Liver (tissue), 3 donors: ENCODE results near the gene FYCO1.

ENCODE experiments used
- EGR1 ChIP-seq, 2 donors: IDR thresholded peaks; 2 replicates each; pipeline ENCODE4 v1.6.1; 2016 to 2018; ENCODE audit warnings: antibody characterized with exemption in 2 of 2, low read depth in 2 of 2
- GABPA ChIP-seq, 2 donors: IDR thresholded peaks in 1 of 2; conservative IDR thresholded peaks in 1 of 2; 2 replicates each; pipeline ENCODE4 v1.6.1; 2016; ENCODE audit warnings: antibody characterized with exemption in 2 of 2, mild to moderate bottlenecking in 1 of 2, moderate library complexity in 1 of 2
- HNF4A ChIP-seq, 2 donors: conservative IDR thresholded peaks; 2 replicates each; pipeline ENCODE4 v1.6.1; 2016; ENCODE audit warnings: antibody characterized with exemption in 2 of 2, mild to moderate bottlenecking in 2 of 2
- JUND ChIP-seq, 2 donors: IDR thresholded peaks; 2 replicates each; pipeline ENCODE4 v1.6.1; 2016; ENCODE audit warnings: antibody characterized with exemption in 2 of 2
- RAD21 ChIP-seq, 2 donors: IDR thresholded peaks; 2 replicates each; pipeline ENCODE4 v1.6.1; 2016; ENCODE audit warnings: antibody characterized with exemption in 2 of 2, mild to moderate bottlenecking in 2 of 2
- RXRA ChIP-seq, 2 donors: IDR thresholded peaks; 2 replicates each; pipeline ENCODE4 v1.6.1; 2017 to 2018; ENCODE audit warnings: antibody characterized with exemption in 2 of 2, mild to moderate bottlenecking in 1 of 2
- SP1 ChIP-seq: IDR thresholded peaks from 2 replicates; pipeline ENCODE4 v1.6.1; 2018; ENCODE audit warnings: antibody characterized with exemption, mild to moderate bottlenecking
- TAF1 ChIP-seq: conservative IDR thresholded peaks from 2 replicates; pipeline ENCODE4 v1.6.1; 2016; ENCODE audit warnings: antibody characterized with exemption, mild to moderate bottlenecking
- YY1 ChIP-seq: IDR thresholded peaks from 2 replicates; pipeline ENCODE4 v1.6.1; 2016; ENCODE audit warnings: antibody characterized with exemption, mild to moderate bottlenecking
- TF ChIP-seq, protein P1 (sequence below): fragments of 150-350 bp; IDR thresholded peaks from 2 replicates; pipeline ENCODE4 v1.5.1; 2017; ENCODE audit warnings: improper control_type of control experiment, low read depth, low read length; ENCODE audit not compliant: missing input control
- TF ChIP-seq, protein P2 (sequence below): IDR thresholded peaks from 2 replicates; pipeline ENCODE4 v1.6.1; 2016; ENCODE audit warnings: antibody characterized with exemption
- donor health status: healthy.
- donor health status: healthy.

DNA sequence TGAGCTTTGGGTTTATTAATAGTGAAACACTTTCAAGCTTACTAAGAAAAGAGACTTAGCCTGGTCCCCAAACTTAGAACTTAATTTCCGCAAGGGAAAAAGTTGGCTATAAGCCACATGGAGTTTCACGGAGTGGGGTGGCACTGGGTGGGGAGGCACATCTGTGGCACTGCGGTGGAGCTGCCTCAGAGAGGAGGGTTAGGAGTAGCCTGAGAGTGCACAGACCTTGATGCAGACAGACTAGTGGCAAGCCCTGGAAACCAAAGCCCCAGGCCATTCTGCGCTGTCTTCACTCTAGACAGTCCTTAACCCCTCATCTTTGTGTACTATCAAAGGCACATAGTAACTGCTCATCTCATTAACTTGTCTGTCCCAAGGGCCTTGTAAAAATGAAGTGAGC lies 30.4 kb downstream of the FYCO1 start:
- TF ChIP-seq, protein P1, sequence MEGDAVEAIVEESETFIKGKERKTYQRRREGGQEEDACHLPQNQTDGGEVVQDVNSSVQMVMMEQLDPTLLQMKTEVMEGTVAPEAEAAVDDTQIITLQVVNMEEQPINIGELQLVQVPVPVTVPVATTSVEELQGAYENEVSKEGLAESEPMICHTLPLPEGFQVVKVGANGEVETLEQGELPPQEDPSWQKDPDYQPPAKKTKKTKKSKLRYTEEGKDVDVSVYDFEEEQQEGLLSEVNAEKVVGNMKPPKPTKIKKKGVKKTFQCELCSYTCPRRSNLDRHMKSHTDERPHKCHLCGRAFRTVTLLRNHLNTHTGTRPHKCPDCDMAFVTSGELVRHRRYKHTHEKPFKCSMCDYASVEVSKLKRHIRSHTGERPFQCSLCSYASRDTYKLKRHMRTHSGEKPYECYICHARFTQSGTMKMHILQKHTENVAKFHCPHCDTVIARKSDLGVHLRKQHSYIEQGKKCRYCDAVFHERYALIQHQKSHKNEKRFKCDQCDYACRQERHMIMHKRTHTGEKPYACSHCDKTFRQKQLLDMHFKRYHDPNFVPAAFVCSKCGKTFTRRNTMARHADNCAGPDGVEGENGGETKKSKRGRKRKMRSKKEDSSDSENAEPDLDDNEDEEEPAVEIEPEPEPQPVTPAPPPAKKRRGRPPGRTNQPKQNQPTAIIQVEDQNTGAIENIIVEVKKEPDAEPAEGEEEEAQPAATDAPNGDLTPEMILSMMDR, result no peak
- TF ChIP-seq GABPA (IDR thresholded peaks at IDR 0.05 in 1 of 2, conservative IDR thresholded peaks at IDR 0.05 in 1 of 2) (no peak), JUND (IDR thresholded peaks at IDR 0.05) (no peak), RAD21 (IDR thresholded peaks at IDR 0.05) (no peak), HNF4A (conservative IDR thresholded peaks at IDR 0.05) (no peak), YY1 (no peak), SP1 (no peak), EGR1 (IDR thresholded peaks at IDR 0.05; ENCODE audit: low read depth in 2 of 2) (no peak), RXRA (IDR thresholded peaks at IDR 0.05) (no peak), TAF1 (no peak)
- TF ChIP-seq, protein P2, sequence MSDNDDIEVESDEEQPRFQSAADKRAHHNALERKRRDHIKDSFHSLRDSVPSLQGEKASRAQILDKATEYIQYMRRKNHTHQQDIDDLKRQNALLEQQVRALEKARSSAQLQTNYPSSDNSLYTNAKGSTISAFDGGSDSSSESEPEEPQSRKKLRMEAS, result no peak
